Measurements from ENCODE around the gene ITFG2.

ITFG2 gene

DNA sequence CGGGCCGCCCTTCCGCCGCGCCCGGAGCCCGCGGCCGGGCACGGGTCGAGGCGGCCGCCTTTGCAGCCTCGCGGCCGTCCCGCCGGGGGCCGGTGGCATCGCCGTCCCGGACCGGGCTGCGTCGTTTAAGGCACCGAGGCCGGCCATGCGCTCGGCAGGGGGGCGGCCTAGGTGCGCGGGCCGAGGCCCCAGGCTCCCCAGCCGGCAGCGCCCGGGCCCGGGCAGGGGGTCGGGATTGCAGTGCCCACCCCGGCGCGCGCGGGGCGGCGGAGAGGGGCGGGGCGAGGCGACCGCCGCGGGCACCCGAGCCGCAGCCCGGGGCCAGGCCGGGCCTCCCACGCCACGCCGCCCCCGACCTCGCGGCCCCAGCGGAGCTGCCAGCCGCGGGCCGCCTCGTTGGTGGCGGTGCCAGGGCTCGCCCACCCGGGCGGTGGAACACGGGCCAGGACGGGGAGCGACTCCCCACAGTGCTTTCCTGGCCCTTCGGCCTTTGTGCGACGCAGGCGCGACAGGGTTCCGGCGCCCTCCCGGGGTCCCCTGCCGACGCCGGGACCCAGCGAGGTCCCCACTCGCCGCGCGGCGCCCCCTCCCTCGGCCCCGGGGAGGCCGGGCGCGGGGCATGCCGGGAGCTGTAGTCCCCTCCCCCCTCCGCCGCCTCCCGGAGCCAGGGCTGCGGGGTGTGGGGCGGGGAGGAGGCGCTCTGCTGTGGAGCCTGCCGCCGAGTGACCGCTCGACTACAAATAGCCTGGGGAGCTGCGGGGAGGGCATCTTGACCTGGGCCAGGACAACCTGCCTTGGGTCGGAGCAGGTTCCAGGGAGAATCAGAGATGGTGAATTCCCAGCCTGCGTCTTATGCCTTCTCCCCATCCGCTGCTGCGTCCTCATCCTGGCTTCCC lies 16.9 kb upstream of the ITFG2 start:
- peak; percentile 38 for DNase-seq

DNA sequence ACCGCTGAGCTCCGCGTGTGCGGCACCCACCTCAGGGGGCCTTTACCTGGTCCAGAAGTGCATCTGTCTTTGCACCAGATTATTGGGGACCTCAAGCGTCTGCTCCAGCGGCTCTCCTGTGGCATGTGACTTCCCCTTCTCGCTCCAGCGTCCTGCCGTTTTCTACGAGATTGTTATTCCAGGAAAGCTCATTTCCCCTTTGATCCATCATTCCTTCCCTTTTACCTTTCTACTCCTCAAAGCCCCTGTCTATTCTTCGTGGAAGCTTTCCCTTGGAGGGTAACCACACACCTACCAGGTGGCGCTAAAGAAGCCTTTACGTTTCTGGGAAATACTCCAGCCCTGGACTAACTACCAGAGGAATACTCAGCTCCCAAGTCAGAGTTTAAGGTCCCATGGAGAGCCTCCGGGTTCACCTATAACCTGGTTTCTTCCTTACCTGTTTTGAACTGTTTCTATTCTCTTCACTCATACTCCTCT lies 16.2 kb upstream of the ITFG2 start:
- DNase-seq: no peak

DNA sequence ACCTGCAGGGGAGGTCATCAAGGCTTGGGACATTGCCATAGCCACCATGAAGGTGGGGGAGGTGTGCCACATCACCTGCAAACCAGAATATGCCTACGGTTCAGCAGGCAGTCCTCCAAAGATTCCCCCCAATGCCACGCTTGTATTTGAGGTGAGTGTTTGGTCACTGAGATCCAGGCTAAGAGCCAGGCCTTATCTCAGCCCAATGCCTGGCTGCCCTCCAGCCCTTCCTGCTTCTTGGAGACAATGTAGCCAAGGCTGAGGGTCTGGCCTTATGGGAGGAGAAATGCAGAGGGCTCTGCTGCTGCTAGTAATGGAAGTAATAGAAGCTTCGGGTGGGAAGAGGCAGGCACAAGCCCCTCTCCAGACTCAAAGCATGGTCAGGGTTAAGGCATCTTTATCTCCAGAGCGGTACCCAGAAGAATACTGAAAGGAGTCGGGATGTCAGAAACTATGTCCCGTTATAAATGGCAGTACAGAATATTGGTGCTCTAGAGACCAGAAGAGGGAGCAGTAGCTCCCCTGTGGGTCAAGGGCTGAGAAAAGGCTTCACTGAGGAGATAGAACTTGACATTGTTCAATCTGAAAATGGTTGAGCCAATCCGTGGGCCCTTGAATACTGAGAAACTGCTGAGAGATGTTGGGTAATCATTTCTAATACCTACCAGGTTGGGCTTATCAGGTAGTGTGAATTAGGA lies 14.6 kb upstream of the ITFG2 start:
- no peak for DNase-seq

DNA sequence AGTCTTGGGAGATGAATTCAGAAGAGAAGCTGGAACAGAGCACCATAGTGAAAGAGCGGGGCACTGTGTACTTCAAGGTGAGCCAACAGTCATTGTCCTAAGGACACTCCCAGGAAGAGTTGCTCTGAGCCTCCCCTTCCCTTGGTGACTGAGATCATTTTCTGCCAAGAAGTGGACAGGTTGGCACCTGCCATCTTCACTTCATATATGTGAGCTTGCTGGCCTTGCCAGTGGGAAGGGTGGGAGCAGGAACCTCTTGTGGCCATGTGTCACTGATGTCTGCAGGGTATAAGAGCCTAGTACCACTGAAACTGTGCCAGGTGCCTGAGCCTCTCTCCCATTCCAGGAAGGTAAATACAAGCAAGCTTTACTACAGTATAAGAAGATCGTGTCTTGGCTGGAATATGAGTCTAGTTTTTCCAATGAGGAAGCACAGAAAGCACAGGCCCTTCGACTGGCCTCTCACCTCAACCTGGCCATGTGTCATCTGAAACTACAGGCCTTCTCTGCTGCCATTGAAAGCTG lies 12.4 kb upstream of the ITFG2 start:
- no peak for DNase-seq

DNA sequence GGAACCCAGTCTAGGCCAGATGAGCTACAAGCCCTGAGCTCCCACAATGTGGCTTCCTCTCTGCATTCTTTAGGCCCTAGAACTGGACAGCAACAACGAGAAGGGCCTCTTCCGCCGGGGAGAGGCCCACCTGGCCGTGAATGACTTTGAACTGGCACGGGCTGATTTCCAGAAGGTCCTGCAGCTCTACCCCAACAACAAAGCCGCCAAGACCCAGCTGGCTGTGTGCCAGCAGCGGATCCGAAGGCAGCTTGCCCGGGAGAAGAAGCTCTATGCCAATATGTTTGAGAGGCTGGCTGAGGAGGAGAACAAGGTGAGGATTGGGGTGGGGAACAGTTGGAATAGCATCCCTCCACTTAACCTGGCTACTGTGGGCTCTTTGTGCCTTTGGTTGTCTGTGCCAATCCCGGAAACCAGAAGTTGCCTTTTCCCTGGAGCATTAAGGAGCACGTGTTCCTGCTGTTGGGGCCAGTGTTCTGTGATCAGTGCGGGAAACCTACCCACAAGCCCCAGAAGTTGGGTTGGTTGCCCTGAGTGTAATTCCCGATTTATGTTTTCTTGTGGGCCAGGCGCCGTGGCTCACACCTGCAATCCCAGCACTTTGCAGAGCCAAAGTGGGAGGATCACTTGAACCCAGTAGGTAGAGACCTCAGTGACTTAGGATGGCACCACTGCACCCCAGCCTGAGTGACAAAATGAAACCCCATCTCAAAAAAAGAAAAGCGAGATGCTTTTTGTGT lies 11.3 kb upstream of the ITFG2 start:
- no peak for DNase-seq

DNA sequence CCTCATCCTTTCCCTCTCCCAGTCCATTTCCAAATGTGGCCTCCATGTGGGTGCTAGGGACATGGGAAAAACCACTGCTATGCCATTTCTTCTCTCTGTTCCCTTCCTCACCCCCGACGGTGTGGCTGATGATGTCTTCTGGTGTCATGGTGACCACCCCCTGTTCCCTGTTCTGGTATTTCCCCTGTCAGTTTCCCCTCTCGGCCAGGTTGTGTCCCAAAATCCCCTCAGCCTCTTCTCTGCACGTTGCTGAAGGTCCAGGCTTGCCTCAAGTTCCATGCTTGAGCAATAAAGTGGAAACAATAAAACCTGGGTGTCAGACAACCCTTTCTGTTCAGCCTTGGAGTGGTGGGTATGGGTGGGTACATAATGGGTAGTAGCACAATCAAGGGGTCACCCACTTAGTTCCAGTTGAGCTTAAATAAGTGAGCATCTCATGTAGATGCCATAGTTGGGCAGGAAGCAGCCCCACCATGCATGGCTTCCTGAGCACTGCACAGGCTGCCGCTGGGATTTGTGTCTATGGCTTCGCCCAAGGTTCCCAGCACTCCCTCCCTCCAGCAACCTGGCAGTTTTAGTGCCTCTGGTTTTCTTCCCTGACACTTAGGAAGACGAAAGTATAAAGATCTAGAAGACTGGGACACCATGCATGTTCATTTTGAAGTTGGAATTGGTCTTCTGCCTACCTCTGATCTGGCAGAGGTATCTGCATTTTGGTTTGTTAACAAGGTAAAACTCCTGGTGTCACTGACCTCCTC lies 8.7 kb upstream of the ITFG2 start:
- DNase-seq: no peak

DNA sequence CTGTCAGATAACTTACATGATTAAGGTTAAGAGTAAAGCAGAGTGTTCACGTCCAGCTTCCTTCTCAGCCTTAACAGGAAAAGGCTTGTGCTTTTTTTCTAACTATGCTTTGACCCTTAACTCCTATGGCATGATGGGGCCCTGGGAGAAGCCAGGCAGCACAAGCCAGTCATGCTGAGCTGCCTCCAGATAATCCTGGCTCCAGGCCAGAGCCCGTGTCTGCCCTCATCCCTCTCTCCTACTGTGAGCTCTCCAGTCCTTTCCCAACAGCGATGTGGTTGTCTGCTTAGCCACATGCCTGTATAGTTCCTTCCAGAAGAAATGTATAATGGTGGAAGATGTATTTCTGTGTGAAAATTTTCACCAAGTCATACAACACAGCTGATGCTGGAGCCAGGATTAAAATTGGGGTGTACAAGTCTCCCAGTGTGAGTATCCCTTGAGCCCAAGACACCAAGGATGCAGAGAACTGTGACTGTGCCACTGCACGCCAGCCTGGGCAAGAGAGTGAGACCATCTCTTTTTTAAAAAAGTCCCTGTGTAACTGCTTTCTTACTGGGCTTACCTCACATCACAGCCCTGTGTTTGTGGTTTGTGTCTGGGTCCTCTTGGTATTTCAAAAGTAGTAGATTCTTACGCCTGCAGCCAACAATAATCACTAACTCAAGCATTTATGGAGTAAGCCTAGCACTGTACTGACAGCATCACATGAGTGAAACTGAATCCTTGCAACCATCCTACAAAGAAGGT lies 7.9 kb upstream of the ITFG2 start:
- no peak for DNase-seq

DNA sequence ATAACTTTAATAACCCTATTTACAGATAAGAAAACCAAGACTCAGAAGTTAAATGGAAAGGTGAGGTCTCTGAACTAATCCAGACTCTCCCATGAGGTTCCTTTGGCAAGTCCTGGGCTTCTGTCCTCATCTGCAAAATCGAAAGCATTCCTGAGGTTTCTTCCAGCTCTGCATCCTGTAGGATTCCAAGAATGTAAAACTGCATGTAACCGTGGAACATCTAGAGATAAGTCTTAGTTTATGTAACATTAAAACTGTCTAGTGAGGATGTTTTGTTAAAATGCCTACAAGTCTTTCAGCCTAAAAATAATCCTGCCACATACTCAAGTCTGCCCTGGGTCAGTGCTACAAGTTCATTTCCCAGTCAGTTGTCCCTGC lies 7.3 kb upstream of the ITFG2 start:
- no peak for DNase-seq

DNA sequence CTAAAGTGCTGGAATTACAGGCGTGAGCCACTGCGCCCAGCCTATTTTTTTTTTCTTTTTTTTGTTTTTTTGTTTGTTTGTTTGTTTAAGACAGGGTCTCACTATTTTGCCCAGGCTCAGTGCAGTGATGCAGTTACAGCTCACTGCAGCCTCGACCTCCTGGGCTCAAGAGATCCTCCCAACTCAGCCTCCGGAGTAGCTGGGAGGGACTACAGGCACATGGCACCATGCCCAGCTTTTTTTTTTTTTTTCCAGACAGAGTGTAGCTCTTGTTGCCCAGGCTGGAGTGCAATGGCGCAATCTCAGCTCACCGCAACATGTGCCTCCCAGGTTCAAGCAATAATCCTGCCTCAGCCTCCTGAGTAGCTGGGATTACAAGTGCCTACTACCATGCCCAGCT lies 5.8 kb upstream of the ITFG2 start:
- no peak for DNase-seq

DNA sequence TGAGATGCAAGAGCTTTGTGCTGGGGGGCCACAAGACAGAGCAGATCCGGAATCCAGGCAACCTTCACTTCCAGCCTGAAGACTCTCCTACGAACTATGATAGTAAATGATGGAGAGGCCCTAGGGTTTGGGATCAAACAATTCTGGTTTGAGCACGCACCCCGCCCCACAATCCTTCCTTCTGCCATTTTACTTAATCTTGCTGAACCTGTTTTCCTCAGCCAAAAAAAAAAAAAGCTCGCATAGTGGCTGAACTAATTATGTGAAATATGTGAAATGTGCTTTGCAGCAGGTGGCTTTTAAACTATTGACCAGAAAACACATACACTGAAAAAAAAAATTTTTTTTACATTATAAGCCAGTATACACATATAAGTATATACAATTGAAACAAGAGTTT lies 667 bp upstream of the ITFG2 start:
- no peak for DNase-seq

DNA sequence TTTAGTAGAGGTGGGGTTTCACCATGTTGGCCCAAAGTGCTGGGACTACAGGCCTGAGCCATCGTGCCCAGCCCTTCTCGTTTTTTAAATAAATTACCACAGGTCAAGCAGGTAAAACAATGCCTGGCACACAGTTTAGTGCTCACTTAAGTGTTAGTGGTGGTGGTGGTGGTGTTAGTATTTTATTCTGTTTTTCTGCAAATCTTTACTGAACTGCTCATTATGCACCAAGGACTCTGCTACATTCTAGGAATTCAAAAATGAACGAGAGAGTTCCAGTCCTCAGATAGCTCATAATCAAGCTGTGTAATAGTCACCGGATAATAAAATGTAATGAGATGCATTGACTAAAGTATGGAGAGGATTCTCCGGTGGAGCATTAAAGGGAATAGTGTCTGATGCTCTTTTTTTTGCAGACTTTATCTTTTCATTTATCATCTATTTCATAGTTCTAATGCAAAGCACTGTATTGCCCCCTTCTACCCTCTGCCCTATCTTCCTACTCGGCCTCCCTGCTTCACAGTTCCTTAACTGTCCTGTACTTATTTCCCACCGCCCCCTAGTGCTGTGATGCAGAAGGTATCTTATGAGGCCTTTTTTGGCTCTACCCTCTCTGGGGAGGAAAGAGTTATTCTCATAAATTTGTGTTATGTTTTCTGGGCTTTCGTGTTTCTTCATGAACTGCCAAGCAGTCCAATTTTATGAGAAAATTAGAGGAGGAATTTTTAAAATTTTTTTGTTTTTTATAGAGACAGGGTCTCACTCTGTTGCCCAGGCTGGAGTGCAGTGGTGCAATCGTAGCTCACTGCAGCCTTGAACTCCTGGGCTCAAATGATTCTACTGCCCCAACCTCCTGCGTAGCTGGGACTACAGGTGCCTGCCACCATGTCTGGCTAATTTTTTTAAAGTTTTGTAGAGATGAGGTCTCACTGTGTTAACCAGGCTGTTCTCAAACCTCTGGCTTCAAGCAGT lies 1.0 kb downstream of the ITFG2 start:
- peak; percentile 61 for DNase-seq

DNA sequence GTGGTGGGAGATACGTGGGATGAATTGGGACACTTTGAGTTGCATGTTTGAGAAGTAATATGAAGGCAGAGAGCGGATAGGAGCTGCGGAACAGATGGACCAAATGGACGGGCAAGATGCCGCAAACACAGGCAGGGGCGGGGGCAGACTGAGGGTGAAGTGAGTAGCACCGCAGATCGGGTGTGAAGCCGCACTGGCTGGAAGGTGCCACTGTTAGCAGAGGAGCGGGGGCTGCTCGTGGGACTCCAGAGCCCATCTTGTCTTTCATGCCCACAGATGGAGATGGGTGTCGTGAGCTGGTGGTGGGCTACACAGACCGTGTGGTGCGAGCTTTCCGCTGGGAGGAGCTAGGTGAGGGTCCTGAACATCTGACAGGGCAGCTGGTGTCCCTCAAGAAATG lies 7.3 kb downstream of the ITFG2 start:
- DNase-seq: no peak

DNA sequence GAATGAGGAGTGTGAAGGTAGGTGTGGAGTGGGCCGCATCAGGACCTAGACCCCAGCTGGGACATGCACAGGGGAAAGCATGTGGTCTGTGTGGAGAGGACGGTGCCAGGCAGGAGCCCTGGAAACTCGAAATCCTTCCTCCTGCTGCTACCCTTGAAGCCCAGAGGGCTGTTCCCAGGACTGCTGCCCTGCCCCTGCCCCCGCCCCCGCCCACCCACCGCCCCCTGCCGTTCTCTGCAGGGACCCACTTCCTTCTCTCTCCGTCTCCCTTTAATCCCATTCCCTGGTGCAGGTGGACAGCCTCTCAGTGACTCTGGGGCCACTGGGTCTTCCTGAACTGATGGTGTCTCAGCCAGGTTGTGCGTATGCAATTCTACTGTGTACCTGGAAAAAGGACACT lies 8.0 kb downstream of the ITFG2 start:
- no peak for DNase-seq

DNA sequence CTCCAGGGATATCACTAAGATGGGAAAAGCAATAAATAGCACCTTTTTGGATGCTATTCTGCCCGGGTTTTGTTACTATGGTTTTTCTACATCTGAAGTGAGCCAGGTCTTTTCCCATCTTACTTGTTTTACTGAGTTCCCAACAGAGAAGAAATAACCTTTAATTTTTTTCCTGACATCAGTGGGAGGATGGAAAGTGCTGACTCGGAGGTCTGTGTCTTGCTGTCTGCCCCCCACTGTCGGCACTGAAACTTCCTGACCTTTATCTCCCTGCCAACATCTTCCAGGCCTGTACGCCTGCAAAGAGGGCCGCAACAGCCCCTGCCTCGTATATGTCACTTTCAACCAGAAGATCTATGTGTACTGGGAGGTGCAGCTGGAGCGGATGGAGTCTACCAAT lies 11.0 kb downstream of the ITFG2 start:
- no peak for DNase-seq

DNA sequence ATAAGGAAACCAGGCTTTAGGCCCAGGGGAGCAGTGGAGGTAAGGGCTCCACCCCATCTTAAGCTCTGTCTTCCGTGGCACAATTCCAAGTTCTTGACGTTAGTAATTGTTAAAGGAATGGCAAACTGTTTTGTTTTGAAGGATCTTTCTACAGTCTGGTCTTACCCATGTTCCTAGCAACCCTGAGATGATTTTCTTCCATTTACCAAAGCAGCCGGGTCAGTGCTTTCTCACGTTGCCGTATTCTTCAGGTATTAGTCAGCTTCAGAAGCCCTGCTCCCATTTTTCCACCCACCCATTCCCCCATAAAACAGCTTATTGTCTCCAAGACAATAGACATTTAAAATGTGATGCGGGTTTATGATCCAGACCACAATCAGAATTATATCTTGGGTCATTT lies 12.1 kb downstream of the ITFG2 start:
- DNase-seq: no peak

DNA sequence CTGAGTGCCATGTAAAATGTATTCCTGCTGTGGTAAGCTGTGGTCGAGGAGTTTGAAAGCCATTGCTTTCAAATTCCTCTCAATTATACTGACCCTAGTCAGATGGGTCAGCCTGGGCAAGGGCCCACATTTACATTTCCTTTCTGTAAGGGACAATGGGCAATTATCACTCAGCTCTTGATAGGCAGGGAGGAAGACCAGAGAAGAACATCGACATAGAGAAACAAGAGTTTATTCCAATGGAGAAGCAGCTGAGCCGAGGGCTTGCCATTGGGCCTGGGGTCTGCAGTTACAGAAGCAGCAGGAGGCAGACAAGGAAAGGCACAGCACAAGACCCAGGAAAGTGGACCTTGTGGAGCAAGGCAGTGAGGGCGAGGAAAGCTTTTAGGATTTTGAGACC lies 12.7 kb downstream of the ITFG2 start:
- no peak for DNase-seq

DNA sequence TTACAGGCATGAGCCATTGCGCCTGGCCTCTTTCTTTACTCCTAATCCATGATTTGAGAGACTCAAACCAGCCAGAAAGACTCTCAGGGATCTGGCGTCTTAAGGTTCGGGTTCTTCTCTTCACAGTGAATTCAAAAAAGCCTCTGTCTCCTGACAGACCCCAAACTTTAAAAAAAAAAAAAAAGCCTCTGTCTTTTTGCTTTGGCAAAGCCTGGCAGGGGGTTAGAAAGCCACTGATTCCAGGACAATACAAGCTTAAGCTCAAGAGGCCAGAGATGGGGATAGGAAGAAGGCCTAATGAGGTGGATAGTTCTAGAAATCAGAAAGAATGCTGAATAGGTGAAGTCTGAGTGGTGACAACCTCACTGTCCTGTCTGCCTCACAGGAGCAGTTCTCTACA lies 13.6 kb downstream of the ITFG2 start:
- DNase-seq: no peak

DNA sequence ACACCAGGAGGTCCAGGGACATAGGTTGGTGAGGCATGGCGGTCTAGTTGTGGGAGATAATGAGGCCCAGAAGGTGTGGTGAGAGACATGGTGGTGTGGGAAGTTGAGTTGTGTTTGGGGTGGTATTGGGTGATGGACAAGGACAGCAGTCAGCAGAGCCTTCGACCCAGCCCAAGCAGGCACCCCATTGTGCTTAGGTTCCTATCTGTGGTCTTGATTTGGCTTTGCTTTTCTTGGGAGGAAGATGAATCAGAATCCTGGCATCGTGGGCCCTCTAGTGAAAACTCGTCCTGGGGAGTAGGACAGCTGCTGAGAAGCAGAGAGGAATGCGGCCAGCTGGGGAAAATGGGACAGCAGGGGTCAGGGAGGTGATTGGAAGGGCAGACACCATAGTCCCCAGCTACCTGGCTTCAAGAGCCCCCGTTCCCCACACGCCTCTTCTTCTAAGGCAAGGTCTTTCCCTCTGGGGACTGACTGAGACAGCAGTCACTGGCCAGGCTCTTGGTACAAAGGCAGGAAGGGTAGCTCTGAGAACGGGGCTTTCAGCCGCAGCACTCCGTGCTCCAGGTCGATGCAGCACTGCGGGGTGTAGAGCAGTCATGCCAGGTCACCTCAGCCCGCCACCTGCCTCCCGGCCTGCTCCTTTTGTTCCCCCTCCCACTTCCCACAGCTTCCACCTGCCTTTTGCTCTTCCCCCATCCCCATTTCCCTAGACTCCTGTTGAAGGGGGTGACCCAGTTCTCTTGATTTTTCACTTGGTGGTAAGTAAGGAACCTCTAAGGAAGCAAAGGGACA lies 14.4 kb downstream of the ITFG2 start:
- DNase-seq: no peak

DNA sequence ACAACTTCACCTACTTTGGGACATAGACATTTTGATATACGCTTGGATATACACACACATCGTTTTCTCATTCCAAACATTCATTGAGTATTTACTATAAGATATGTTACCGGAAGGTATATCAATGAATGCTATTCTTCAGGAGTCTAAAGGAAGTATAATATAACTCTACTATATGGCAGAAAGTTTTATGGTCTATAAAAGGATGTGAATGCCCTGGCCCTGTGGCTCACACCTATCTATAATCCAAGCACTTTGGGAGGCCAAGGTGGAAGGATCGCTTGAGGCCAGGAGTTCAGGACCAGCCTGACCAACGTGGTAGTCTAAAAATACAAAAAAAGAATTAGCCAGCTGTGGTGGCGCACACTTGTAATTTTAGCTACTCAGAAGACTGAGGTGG lies 16.8 kb downstream of the ITFG2 start:
- no peak for DNase-seq
